Measurements from ENCODE around the gene NAB1. TPM values are rescaled to one million over a fixed set of nuclear protein-coding genes. Genes with fewer than 3 reads are reported as not detected.

Gene NAB1
- total and polyA plus RNA-seq, 2 experiments from 2014 or later = 10.4 to 40.2 TPM

DNA sequence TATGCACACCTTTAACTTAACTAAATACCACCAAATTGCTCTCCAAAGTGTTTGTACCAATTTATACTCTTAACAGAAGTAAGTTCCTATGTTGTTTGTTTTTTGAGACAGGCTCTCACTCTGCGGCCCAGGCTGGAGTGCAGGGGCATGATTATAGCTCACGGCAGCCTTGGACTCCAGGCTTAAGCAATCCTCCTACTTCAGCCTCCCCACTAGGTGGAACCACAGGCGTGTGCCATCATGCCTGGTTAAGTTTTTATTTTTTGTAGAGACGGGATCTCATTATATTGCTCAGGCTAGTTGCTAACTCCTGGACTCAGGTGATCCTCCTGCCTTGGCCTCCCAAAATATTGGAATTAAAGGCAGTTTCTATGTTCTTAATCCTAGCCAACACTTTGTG, 13.1 kb upstream of the NAB1 start:
- no peak overlapping the region for H3K4me3 Mint-ChIP-seq
- TF ChIP-seq, protein P1, sequence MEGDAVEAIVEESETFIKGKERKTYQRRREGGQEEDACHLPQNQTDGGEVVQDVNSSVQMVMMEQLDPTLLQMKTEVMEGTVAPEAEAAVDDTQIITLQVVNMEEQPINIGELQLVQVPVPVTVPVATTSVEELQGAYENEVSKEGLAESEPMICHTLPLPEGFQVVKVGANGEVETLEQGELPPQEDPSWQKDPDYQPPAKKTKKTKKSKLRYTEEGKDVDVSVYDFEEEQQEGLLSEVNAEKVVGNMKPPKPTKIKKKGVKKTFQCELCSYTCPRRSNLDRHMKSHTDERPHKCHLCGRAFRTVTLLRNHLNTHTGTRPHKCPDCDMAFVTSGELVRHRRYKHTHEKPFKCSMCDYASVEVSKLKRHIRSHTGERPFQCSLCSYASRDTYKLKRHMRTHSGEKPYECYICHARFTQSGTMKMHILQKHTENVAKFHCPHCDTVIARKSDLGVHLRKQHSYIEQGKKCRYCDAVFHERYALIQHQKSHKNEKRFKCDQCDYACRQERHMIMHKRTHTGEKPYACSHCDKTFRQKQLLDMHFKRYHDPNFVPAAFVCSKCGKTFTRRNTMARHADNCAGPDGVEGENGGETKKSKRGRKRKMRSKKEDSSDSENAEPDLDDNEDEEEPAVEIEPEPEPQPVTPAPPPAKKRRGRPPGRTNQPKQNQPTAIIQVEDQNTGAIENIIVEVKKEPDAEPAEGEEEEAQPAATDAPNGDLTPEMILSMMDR (conservative IDR thresholded peaks at IDR 0.05; ENCODE audit: low read depth in 2 of 2) = peak; percentile 16 to 53; a peak in 3 of 4 replicates
- TF ChIP-seq ZNF114 (CRISPR knock-in tag; IDR thresholded peaks at IDR 0.05) = no peak
- no peaks in the 10 kb centered on the region for H3K9me3 Mint-ChIP-seq
- no peak for ATAC-seq
- Histone ChIP-seq H2AFZ (no peak overlapping the region), H3K27ac (ENCODE audit: low read depth) (no peak overlapping the region), H3K9me2 (ENCODE audit: insufficient read depth) (no peaks in the 10 kb centered on the region), H3K27me3 (ENCODE audit: insufficient read depth) (no peaks in the 10 kb centered on the region), H4K20me1 (replicated peaks; ENCODE audit: insufficient read depth) (no peaks in the 10 kb centered on the region), H3K4me1 (ENCODE audit: insufficient read depth) (no peaks in the 10 kb centered on the region), H3F3A (replicated peaks; ENCODE audit: low read depth) (no peaks in the 10 kb centered on the region), H3K79me2 (replicated peaks; ENCODE audit: insufficient read depth) (no peaks in the 10 kb centered on the region), H3K36me3 (ENCODE audit: insufficient read depth) (no peaks in the 10 kb centered on the region), H3K4me3 (no peak overlapping the region), H3K4me2 (no peak overlapping the region)
- DNase-seq (ENCODE audit: low spot score) = no peak
- peaks cover 3% of the 10 kb centered on the region; the same call in 2 of the 3 replicates for H3K4me1 Mint-ChIP-seq
- no peaks in the 10 kb centered on the region for H3K27me3 Mint-ChIP-seq (ENCODE audit: insufficient read depth, low read depth, poor library complexity)
- H3K27ac Mint-ChIP-seq = no peak overlapping the region
- H3K36me3 Mint-ChIP-seq (ENCODE audit: low read depth) = no peaks in the 10 kb centered on the region

DNA sequence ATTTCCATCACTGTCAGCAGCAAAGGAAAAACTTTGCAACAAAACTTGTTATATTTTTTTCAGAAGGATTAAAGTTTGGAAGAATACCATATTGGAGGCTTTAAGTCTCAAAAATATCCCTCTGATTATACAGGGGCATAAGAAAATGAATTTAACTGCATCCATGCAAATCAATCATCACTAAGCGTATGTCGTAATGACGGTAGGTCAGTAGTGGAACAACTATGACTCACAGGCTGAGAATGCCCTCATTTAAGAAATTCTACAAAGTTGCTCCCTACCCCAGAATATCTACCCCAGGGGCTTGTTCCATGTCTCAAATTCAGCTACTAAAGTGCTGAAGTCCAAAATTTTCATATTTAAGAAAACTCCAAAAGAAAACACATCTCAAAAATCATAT, 12.5 kb upstream of the NAB1 start:
- Histone ChIP-seq H3F3A (replicated peaks; ENCODE audit: low read depth) (no peaks in the 10 kb centered on the region), H3K27me3 (ENCODE audit: insufficient read depth) (no peaks in the 10 kb centered on the region), H3K4me1 (ENCODE audit: insufficient read depth) (no peaks in the 10 kb centered on the region), H3K9me2 (ENCODE audit: insufficient read depth) (no peaks in the 10 kb centered on the region), H3K4me2 (no peak overlapping the region), H3K79me2 (replicated peaks; ENCODE audit: insufficient read depth) (no peaks in the 10 kb centered on the region), H3K4me3 (no peak overlapping the region), H3K27ac (ENCODE audit: low read depth) (no peak overlapping the region), H4K20me1 (replicated peaks; ENCODE audit: insufficient read depth) (no peaks in the 10 kb centered on the region), H3K36me3 (ENCODE audit: insufficient read depth) (no peaks in the 10 kb centered on the region), H2AFZ (no peak overlapping the region)
- DNase-seq (ENCODE audit: low spot score) (no peak), ATAC-seq (no peak)
- TF ChIP-seq, protein P1 (conservative IDR thresholded peaks at IDR 0.05; ENCODE audit: low read depth in 2 of 2) = no peak
- TF ChIP-seq EZH2phosphoT487 (IDR thresholded peaks at IDR 0.05; ENCODE audit: unreplicated experiment) (no peak), ZNF114 (CRISPR knock-in tag; IDR thresholded peaks at IDR 0.05) (no peak), STAT1 (IDR thresholded peaks at IDR 0.05; ENCODE audit: unreplicated experiment) (no peak), CREB1 (CRISPR knock-in tag; IDR thresholded peaks at IDR 0.05; ENCODE audit: low read depth) (no peak), ZNF331 (CRISPR knock-in tag; IDR thresholded peaks at IDR 0.05; ENCODE audit: low read depth) (no peak)
- Mint-ChIP-seq H3K9me3 (no peaks in the 10 kb centered on the region), H3K4me1 (peaks cover 9% of the 10 kb centered on the region), H3K4me3 (no peak overlapping the region), H3K36me3 (ENCODE audit: low read depth) (no peaks in the 10 kb centered on the region), H3K27ac (no peak overlapping the region), H3K27me3 (ENCODE audit: insufficient read depth, low read depth, poor library complexity) (no peaks in the 10 kb centered on the region)

Data from GM23338 (cell line).